A549 (cell line): ENCODE measurements around the gene IL9. TPM values are rescaled to one million over a fixed set of nuclear protein-coding genes. Genes with fewer than 3 reads are reported as not detected.

Experiments
- ATAC-seq, 2 experiments: fragments of 200-7000 bp in 1 of 2; fragments of >200 bp in 1 of 2; cut with Nextera tagmentation in 1 of 2; cut with Tn5 transposase in 1 of 2; 3 replicates each; pipeline versions ENCODE4 v1.8.0 to v1.9.1; 2018 to 2020; ENCODE audit warnings: mild to moderate bottlenecking in 1 of 2, moderate library complexity in 1 of 2
- CTCF ChIA-PET: fragments of 300-600 bp; sonication (Branson Sonifier 250); formaldehyde crosslinking; extraction: SDS; loops from one replicate; lab custom pipeline; 2021; ENCODE audit warnings: antibody characterized with exemption, inconsistent platforms; lab: Yijun Ruan, JAX
- POLR2A ChIA-PET: fragments of 350-600 bp; formaldehyde crosslinking; extraction: SDS; loops from one replicate; lab custom pipeline; 2021; ENCODE audit warnings: antibody characterized with exemption, inconsistent platforms; lab: Yijun Ruan, JAX
- DNase-seq, 2 experiments: peaks; one replicate each; pipeline versions ENCODE4 v3.0.0 to v3.0.0-alpha.2; 2011 to 2016; ENCODE audit warnings: low read depth in 1 of 2, low spot score in 1 of 2
- FAIRE-seq: peaks from 2 replicates; lab custom pipeline; 2011; peaks lifted over from hg19 to GRCh38; lab: Jason Lieb, UNC
- H3K27ac ChIP-seq, 2 experiments: fragments of >200 bp; sonication (Bioruptor Twin); formaldehyde crosslinking; 3 replicates each; pipeline ENCODE4 v1.5.1; 2016 to 2017
- H3K4me1 ChIP-seq: fragments of >200 bp; sonication (Bioruptor Twin); formaldehyde crosslinking; 3 replicates; pipeline ENCODE4 v1.6.1; 2016
- H3K4me2 ChIP-seq: fragments of >200 bp; sonication (Bioruptor Twin); formaldehyde crosslinking; 3 replicates; pipeline ENCODE4 v1.6.1; 2016
- H3K4me3 ChIP-seq: fragments of >200 bp; sonication (Bioruptor Twin); formaldehyde crosslinking; 3 replicates; pipeline ENCODE4 v1.5.1; 2016
- H3K9me3 ChIP-seq: fragments of >200 bp; sonication (Bioruptor Twin); formaldehyde crosslinking; 3 replicates; pipeline ENCODE4 v1.6.1; 2016
- CHD2 ChIP-seq: fragments of 150-350 bp; IDR thresholded peaks from 2 replicates; pipeline ENCODE4 v1.6.1; 2014; ENCODE audit warnings: low read length; ENCODE audit not compliant: partially characterized antibody
- ESRRA ChIP-seq: fragments of 150-350 bp; IDR thresholded peaks from 2 replicates; pipeline ENCODE4 v1.6.1; 2014; ENCODE audit warnings: mild to moderate bottlenecking, low read length, borderline replicate concordance
- FOSL2 ChIP-seq, 2 experiments: fragments of 450-650 bp in 1 of 2; fragments of >200 bp in 1 of 2; sonication (Bioruptor Twin) in 1 of 2; formaldehyde crosslinking; IDR thresholded peaks; 2 replicates each; pipeline versions ENCODE4 v1.5.0 to v1.6.1; 2016 to 2020; ENCODE audit warnings: mild to moderate bottlenecking in 1 of 2, moderate library complexity in 1 of 2
- FOXS1 ChIP-seq: fragments of 250-450 bp; sonication (Bioruptor Pico); IDR thresholded peaks from 2 replicates; pipeline ENCODE4 v1.5.0; 2020; ENCODE audit warnings: mild to moderate bottlenecking, moderate library complexity
- HES2 ChIP-seq: fragments of >200 bp; sonication (Bioruptor Twin); formaldehyde crosslinking; IDR thresholded peaks from 2 replicates; pipeline ENCODE4 v1.6.1; 2016
- HOXA7 ChIP-seq: fragments of 250-450 bp; sonication (Bioruptor Pico); IDR thresholded peaks from 2 replicates; pipeline ENCODE4 v1.5.0; 2020; ENCODE audit warnings: mild to moderate bottlenecking, moderate library complexity
- HOXB5 ChIP-seq: fragments of 250-450 bp; sonication (Bioruptor Pico); IDR thresholded peaks from 2 replicates; pipeline ENCODE4 v1.5.0; 2020; ENCODE audit warnings: mild to moderate bottlenecking, moderate library complexity
- MYC ChIP-seq: IDR thresholded peaks from 2 replicates; pipeline ENCODE4 v1.6.1; 2012; ENCODE audit warnings: mild to moderate bottlenecking, inconsistent platforms, low read length, improper control_type of control experiment, borderline replicate concordance
- RAD21 ChIP-seq, 2 experiments: fragments of >200 bp in 1 of 2; sonication (Bioruptor Twin) in 1 of 2; formaldehyde crosslinking in 1 of 2; IDR thresholded peaks in 1 of 2; conservative IDR thresholded peaks in 1 of 2; 2 replicates in 1 of 2; 3 replicates in 1 of 2; pipeline ENCODE4 v1.6.1; 2012 to 2018; ENCODE audit warnings: inconsistent platforms in 1 of 2
- REST ChIP-seq: fragments of 200-600 bp; sonication (generic); IDR thresholded peaks from 2 replicates; pipeline ENCODE4 v1.6.1; 2016; ENCODE audit warnings: antibody characterized with exemption, mild to moderate bottlenecking, moderate library complexity
- WGBS: methylation state at CpG from one replicate; pipeline ENCODE4 v1.1.6; 2017; ENCODE audit errors: missing lambda C conversion rate; 5-methylcytosine and 5-hydroxymethylcytosine counted together
- polyA plus RNA-seq, 4 experiments: library from polyadenylated mRNA; depleted of rRNA in 3 of 4; stranded (reverse); fragments of >200 nt; fragmentation: RNase III in 1 of 4; extraction: RNeasy Plus Mini Kit Qiagen cat#74134 plus additional on column Dnase treatment in 1 of 4; gene quantifications; 2 replicates in 3 of 4; 3 replicates in 1 of 4; pipeline ENCODE4 v1.2.3, GENCODE V29; 2011 to 2017
- TF ChIP-seq, protein P1 (sequence below): IDR thresholded peaks from 2 replicates; pipeline ENCODE4 v1.6.1; 2012
- TF ChIP-seq, protein P2 (sequence below): fragments of 250-450 bp; sonication (Bioruptor Pico); IDR thresholded peaks from 2 replicates; pipeline ENCODE4 v1.5.0; 2021; ENCODE audit warnings: mild to moderate bottlenecking, moderate library complexity, borderline replicate concordance
- TF ChIP-seq, protein P3 (sequence below): fragments of >200 bp; sonication (Bioruptor Twin); formaldehyde crosslinking; IDR thresholded peaks from 3 replicates; pipeline ENCODE4 v1.5.1; 2016

The IL9 gene
- polyA plus RNA-seq, 2 of the 4 experiments (the other 2 are of a cell fraction), result not detected

DNA sequence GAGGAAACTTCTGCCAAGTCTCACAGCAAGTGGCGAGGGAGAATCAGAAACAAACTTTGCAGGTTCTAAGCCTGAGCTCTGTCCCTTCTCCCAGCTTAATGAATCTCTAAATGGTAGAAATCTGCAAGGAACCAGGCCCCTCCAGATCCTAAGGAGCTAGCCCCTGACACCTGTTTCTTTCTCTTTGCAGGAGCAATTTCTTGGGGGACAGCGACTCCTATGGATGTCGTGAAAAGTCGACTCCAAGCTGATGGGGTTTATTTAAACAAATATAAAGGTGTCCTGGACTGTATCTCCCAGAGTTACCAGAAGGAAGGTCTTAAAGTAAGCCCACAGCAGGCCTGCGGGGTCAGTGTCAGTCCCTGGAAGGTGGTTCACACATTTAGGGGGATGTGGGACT lies 21.8 kb downstream of the IL9 start:
- no peaks in the 10 kb centered on the region for H3K4me1 ChIP-seq
- CTCF ChIA-PET, result interaction anchor here (0.6 to 2.3 kb wide), 10 partner anchors 9 to 322 kb away, joined by 3 to 7 read pairs (median 4); partner anchors contain the start of gene SLC25A48
- peak in 1 of 2 experiments; percentile 19 for DNase-seq
- 49% methylated on average over 5 of the region's 5 CpGs for WGBS
- no peak overlapping the region for H3K4me3 ChIP-seq
- TF ChIP-seq REST (no peak), RAD21 (conservative IDR thresholded peaks at IDR 0.05 in 1 of 2, IDR thresholded peaks at IDR 0.05 in 1 of 2) (peak in 1 of 2 experiments; percentile 27; a peak in 1 of 5 replicates)
- TF ChIP-seq, all 56 proteins: peak for 1
- ATAC-seq, result no peak
- POLR2A ChIA-PET, result no interaction called here
- no peak overlapping the region for H3K27ac ChIP-seq
- FAIRE-seq, result no peak
- H3K9me3 ChIP-seq, result no peaks in the 10 kb centered on the region
- no peak overlapping the region for H3K4me2 ChIP-seq

GRCh38 chr5:135871268-135871915 lies 24.2 kb downstream of the IL9 start:
- Histone ChIP-seq H3K4me1 (no peaks in the 10 kb centered on the region), H3K4me2 (no peak overlapping the region), H3K27ac (no peak overlapping the region), H3K4me3 (no peak overlapping the region), H3K9me3 (no peaks in the 10 kb centered on the region)
- WGBS, result 37% methylated on average over 5 of the region's 11 CpGs
- DNase-seq, result no peak
- POLR2A ChIA-PET, result no interaction called here
- CTCF ChIA-PET, result interaction anchor here (0.6 to 2.2 kb wide), 5 partner anchors 9 to 989 kb away, joined by 3 to 7 read pairs (median 4); no protein-coding TSS in a partner anchor
- TF ChIP-seq ESRRA, result no peak
- TF ChIP-seq FOSL2 (IDR thresholded peaks at IDR 0.05), result no peak
- no peak for TF ChIP-seq FOSL2 (CRISPR knock-in tag; IDR thresholded peaks at IDR 0.05)
- TF ChIP-seq, protein P1, sequence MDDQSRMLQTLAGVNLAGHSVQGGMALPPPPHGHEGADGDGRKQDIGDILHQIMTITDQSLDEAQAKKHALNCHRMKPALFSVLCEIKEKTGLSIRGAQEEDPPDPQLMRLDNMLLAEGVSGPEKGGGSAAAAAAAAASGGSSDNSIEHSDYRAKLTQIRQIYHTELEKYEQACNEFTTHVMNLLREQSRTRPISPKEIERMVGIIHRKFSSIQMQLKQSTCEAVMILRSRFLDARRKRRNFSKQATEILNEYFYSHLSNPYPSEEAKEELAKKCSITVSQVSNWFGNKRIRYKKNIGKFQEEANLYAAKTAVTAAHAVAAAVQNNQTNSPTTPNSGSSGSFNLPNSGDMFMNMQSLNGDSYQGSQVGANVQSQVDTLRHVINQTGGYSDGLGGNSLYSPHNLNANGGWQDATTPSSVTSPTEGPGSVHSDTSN, result no peak
- TF ChIP-seq HOXA7 (CRISPR knock-in tag), result no peak
- no peak for TF ChIP-seq HES2
- no peak for TF ChIP-seq MYC
- TF ChIP-seq CHD2, result no peak
- TF ChIP-seq FOXS1 (CRISPR knock-in tag), result no peak
- TF ChIP-seq, protein P2, sequence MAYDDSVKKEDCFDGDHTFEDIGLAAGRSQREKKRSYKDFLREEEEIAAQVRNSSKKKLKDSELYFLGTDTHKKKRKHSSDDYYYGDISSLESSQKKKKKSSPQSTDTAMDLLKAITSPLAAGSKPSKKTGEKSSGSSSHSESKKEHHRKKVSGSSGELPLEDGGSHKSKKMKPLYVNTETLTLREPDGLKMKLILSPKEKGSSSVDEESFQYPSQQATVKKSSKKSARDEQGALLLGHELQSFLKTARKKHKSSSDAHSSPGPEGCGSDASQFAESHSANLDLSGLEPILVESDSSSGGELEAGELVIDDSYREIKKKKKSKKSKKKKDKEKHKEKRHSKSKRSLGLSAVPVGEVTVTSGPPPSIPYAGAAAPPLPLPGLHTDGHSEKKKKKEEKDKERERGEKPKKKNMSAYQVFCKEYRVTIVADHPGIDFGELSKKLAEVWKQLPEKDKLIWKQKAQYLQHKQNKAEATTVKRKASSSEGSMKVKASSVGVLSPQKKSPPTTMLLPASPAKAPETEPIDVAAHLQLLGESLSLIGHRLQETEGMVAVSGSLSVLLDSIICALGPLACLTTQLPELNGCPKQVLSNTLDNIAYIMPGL (CRISPR knock-in tag), result no peak
- TF ChIP-seq HOXB5 (CRISPR knock-in tag), result no peak
- TF ChIP-seq, protein P3, sequence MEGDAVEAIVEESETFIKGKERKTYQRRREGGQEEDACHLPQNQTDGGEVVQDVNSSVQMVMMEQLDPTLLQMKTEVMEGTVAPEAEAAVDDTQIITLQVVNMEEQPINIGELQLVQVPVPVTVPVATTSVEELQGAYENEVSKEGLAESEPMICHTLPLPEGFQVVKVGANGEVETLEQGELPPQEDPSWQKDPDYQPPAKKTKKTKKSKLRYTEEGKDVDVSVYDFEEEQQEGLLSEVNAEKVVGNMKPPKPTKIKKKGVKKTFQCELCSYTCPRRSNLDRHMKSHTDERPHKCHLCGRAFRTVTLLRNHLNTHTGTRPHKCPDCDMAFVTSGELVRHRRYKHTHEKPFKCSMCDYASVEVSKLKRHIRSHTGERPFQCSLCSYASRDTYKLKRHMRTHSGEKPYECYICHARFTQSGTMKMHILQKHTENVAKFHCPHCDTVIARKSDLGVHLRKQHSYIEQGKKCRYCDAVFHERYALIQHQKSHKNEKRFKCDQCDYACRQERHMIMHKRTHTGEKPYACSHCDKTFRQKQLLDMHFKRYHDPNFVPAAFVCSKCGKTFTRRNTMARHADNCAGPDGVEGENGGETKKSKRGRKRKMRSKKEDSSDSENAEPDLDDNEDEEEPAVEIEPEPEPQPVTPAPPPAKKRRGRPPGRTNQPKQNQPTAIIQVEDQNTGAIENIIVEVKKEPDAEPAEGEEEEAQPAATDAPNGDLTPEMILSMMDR, result no peak
- peak in 1 of 2 experiments; percentile 15; a peak in 2 of 6 replicates for ATAC-seq
- no peak for FAIRE-seq
